Epithelial cell of prostate (primary cell): ENCODE results near the gene TRIM14.
A peak's percentile ranks its signal among the peaks of the same experiment; 100 is the strongest.

ENCODE experiments used
- DNase-seq: peaks from one replicate; pipeline ENCODE4 v3.0.0-alpha.2; 2011; ENCODE audit warnings: low read depth, low spot score
- H3K27ac ChIP-seq: fragments of 450-650 bp; 2 replicates; pipeline ENCODE4 v1.5.1; 2017; ENCODE audit warnings: mild to moderate bottlenecking

Gene TRIM14

DNA sequence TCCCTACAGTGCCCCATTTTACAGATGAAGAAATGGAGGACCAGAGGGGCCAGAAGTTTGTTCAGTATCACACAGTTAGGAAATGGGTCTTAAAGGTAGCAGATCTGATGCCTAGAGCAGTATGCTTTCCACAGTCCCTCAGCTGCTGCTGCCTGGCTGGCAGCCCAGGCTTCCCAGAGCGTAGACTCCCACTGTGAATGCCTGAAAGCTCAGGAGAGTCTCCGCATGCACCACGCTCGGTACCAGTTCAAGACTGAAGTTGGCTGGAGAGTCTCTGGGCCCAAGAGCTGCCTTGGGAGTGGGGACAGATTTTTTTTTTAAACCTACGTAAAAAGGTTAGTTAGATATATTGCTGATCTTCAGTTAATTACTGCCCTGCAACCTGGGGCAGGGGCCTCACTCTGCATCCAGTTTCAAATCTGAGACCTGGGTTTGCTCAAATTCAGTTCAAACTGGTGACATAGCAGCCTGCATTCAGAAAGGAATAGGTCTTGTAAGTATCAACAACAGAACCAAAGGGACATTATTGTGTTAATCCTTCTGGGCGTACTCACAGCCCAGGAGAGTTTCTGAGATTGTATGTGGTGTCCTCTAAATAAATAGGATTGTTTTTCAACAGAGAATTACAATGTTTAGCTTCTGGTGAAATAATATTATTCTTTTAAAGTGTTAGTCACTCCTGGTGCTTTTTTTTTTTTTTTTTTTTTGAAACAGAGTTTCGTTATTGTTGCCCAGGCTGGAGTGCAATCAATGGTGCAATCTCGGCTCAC lies 54.2 kb downstream of the TRIM14 start:
- no peak overlapping the region for H3K27ac ChIP-seq
- no peak for DNase-seq

DNA sequence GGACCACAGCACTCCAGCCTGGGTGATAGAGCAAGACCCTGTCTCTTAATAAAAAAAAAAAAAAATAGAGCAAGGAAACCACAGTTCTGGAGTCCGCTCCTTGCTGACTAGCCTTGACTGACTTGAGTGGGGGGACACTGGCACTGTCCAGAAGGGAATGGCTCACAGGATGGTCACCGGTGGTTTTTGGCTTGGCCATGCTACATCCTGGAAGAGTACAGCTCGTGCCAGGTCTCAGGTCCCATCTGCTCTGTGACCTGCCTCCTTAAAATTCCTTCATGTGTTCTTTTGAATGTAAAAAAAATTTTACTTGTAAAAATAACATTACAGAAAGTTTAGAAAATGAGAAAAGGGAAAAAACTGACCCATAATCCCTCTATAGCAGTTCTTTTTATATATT lies 56.9 kb downstream of the TRIM14 start:
- H3K27ac ChIP-seq, result no peak overlapping the region
- no peak for DNase-seq

GRCh38 chr9:98057138-98057799 lies 61.8 kb downstream of the TRIM14 start:
- H3K27ac ChIP-seq, result peak overlapping the region; percentile 78
- DNase-seq, result no peak

GRCh38 chr9:98056269-98057137 lies 62.5 kb downstream of the TRIM14 start, which contains the start of gene NANS:
Gene NANS (plus strand): TSS chr9:98056732. CDS start chr9:98056809, 77 bp downstream.
- DNase-seq, result peak; percentile 80
- H3K27ac ChIP-seq, result peak within 1 kb of the TSS; percentile 78

DNA sequence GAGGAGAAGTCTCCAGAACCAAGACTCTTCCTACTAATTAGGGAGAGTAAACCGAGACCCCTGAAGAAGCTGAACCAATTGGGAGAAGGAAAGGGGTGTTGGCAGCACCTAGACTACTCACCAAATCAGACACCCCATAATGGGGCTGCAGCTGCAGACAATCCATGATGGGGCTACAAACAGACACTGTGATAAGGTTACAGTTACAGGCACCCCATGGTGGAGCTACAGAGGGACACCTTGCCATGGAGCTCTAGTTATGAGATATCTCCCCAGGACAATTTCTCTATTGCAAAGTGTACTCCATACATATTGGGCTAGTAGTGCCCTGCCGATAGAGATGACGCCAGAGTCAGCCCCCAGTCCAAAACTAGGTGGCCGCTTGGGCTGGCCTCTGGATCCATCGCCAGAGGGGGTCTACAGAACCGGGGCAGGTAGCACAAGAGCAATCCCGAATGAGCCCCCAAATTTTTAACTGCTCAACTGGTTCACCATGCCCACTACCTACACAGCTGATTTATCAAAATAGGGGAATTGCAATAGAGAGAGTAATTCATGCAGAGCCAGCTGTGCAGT lies 64.6 kb downstream of the TRIM14 start:
- DNase-seq, result no peak
- no peak overlapping the region for H3K27ac ChIP-seq

- no peak for DNase-seq
- H3K27ac ChIP-seq, result no peak overlapping the region
Observed at GRCh38 chr9:98050351-98050750, 68.7 kb downstream of the TRIM14 start.

DNA sequence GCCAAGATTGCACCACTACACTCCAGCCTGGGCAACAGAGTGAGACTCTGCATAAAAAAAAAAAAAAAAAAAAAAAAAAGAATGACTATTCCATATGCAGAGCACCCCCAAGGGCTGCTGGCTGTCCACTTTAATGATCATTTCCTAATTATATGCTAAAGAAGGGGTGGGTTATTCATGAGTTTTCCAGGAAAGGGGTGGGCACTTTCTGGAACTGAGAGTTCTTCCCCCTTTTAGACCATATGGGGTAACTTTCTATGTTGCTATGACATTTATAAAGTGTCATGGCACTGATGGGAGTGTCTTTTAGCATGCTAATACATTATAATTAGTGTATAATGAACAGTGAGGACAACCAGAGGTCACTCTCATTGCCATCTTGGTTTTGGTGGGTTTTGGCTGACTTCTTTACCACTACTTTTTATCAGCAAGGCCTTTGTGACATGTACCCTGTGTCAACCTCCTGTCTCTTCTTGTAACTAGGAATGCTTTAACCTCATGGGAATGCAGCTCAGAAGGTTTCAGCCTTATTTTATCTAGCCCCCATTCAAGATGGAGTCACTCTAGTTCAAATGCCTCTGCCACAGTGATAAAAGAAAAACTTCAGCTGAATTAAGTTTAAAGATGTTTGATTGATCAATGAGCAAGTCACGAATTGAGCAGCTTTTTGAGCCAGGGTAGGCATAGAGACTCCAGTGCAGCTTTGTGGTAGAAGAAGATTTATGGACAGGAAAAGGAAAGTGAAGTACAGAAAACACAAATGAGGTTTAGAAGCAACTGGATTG lies 69.5 kb downstream of the TRIM14 start:
- no peak for DNase-seq
- H3K27ac ChIP-seq, result no peak overlapping the region

- no peak overlapping the region for H3K27ac ChIP-seq
- DNase-seq, result no peak
Observed at GRCh38 chr9:98047002-98047401, 72.0 kb downstream of the TRIM14 start.

DNA sequence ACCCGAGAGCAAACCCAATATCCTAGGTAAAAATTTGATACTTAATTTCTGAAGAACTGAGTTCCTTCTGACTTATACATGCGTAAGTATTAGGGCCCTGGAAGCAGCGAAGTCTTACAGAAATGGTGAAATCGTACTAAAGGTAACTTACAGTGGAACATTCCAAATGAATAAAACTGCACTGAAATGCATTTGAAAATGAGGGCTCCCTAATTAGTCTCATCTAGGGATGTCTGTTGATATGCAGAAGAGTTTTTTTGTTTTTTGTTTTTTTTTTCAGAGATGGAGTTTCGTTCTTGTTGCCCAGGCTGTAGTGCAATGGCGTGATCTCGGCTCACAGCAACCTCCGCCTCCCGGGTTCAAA lies 72.9 kb downstream of the TRIM14 start:
- DNase-seq, result no peak
- no peak overlapping the region for H3K27ac ChIP-seq

DNA sequence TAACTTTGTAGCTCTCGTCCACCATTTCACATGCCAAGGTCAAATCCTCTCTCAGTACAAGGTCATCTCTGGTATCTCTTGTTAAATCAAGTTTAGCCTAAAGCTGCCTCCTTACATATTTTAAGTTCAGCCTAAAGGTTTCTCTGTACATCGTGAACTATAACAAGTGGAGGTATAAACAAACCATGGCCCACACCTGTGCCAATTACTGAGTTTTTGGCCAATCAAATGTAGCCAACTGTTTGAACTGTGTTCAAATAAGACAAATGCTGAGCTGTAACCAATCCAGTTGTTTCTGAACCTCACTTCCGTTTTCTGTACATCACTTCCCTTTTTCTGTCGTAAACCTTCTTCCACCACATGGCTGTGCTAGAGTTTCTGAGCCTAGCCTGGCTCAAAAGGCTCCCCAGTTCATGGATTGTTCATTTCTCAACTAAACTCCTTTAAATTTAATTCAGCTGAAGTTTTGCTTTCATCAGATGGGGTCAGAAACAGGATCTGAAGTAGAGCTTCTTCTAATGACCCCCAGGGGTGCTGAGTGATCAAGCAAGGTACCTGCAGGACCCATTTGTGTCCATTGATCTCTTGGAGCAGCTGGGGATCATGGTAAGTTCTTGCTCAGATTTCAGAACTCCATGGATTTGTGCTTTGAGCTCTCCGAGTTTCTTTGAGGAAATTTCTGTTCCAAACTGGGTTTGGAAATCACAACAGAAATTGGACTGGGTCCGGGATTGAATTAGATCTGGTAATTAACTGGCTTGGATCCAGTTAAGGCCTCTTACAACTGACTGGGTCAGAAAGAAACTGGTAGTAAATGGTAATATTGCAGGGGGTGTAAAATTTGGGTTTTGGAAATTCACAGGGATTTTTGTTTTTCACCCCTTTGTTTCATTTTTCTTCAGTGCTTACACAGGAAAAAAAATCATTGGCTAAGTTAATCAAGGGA lies 73.5 kb downstream of the TRIM14 start:
- H3K27ac ChIP-seq, result no peak overlapping the region
- no peak for DNase-seq

DNA sequence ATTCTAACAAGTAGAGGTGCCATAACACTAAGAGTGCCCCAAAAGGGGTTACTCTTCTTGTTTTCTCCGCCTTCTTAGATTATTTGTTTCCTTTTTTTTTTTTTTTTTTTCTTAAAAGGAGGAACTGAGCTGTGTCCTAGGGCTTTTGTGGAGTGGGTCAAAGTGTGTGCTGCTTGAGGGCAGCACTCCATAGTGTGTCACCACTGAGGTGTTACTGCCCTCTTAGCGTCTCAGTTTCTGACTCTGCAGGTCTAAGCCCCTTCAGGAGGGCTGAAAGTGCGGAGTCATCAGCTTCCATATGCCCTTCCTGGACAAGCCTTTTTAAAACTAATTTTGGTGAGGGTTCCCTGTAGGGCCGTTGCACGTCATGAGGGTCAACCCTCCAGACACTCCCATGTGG lies 75.1 kb downstream of the TRIM14 start:
- DNase-seq, result no peak
- no peak overlapping the region for H3K27ac ChIP-seq

GRCh38 chr9:98040212-98040611 lies 78.8 kb downstream of the TRIM14 start:
- no peak for DNase-seq
- H3K27ac ChIP-seq, result no peak overlapping the region

- no peak for DNase-seq
- no peak overlapping the region for H3K27ac ChIP-seq
Observed at GRCh38 chr9:98039607-98040017, 79.4 kb downstream of the TRIM14 start.

DNA sequence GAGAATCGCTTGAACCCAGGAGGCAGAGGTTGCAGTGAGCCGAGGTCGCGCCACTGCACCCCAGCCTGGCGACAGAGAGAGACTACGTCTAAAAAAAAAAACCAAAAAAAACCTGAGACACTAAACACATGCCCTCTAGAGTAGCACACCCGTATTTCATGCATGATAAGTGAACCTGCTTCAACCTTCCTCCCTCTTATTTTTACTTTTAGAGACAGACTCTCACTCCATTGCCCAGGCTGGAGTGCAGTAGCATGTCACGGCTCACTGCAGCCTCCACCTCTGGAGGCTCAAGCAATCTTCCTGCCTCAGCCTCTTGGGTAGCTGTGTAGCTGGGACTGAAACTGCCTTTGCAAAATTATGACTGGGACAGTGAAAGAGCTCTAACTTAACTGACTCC lies 80.1 kb downstream of the TRIM14 start:
- no peak overlapping the region for H3K27ac ChIP-seq
- DNase-seq, result no peak

- DNase-seq, result no peak
- no peak overlapping the region for H3K27ac ChIP-seq
Observed at GRCh38 chr9:98037357-98037756, 81.7 kb downstream of the TRIM14 start.

- peak overlapping the region; percentile 72 for H3K27ac ChIP-seq
- DNase-seq, result peak; percentile 18
Observed at GRCh38 chr9:98034593-98035546, 84.2 kb downstream of the TRIM14 start.

- no peak overlapping the region for H3K27ac ChIP-seq
- no peak for DNase-seq
Observed at GRCh38 chr9:98031935-98032334, 87.1 kb downstream of the TRIM14 start.

DNA sequence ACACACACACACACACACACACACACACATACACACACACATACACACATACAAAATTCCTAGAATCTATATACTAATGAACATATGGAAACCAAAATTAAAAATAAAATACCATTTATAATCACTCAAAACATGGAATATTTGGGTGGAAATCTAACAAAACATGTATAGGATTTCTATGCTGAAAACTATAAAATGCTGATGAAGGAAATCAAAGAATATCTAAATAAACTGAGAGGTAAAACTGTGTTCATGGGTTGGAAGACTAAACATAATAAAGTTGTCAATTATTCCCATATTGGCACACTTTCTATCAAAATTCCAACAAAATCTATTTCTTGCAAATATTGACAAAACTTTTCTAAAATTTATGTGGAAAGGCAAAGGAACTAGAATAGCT lies 87.9 kb downstream of the TRIM14 start:
- no peak overlapping the region for H3K27ac ChIP-seq
- no peak for DNase-seq
